BLaER1 (cell line): ENCODE results near the gene COL27A1.
"Not testable (repeated sequence)": the region's sequence is repeated elsewhere in the genome, so short reads cannot be mapped to it uniquely, and the experiment has no call there.

ENCODE experiments used
- H3K27ac ChIP-seq: shearing (Covaris generic); formaldehyde crosslinking; 2 replicates; pipeline ENCODE4 v1.8.1; 2022
- H3K27me3 ChIP-seq: shearing (Covaris generic); formaldehyde crosslinking; 2 replicates; pipeline ENCODE4 v1.8.1; 2022
- H3K36me3 ChIP-seq: shearing (Covaris generic); formaldehyde crosslinking; 2 replicates; pipeline ENCODE4 v1.8.1; 2022
- H3K4me1 ChIP-seq: shearing (Covaris generic); formaldehyde crosslinking; 2 replicates; pipeline ENCODE4 v1.8.1; 2022
- H3K4me2 ChIP-seq: shearing (Covaris generic); formaldehyde crosslinking; 2 replicates; pipeline ENCODE4 v1.8.1; 2022
- H3K4me3 ChIP-seq: shearing (Covaris generic); formaldehyde crosslinking; 2 replicates; pipeline ENCODE4 v1.8.1; 2022
- H3K9ac ChIP-seq: shearing (Covaris generic); formaldehyde crosslinking; 2 replicates; pipeline ENCODE4 v1.8.1; 2022
- H3K9me3 ChIP-seq: shearing (Covaris generic); formaldehyde crosslinking; 2 replicates; pipeline ENCODE4 v1.8.1; 2022
- H4K20me1 ChIP-seq: shearing (Covaris generic); formaldehyde crosslinking; 2 replicates; pipeline ENCODE4 v1.8.1; 2022
- Cebpa-rat ChIP-seq: shearing (Covaris generic); IDR thresholded peaks from 2 replicates; pipeline ENCODE4 v1.8.1; 2022

Gene COL27A1

DNA sequence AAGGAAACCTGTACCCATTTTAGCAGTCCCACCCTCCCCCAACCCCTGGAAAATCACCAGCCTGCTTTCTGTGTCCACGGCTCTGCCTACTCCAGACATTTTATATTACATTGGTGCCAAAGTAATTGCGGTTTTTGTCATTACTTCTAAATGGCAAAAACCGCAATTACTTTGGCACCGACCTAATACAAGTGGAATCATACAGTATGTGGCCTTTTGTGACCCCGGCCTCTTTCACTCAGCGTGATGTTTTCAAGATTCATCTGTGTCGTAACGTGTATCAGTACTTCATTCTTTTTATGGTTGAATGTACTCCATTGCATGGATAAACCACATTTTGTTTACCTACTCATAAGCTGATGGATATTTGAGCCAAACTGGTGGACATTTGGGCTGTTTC is 157.8 kb downstream of the COL27A1 start:
- no peaks in the 10 kb centered on the region for H3K27me3 ChIP-seq
- no peaks in the 10 kb centered on the region for H4K20me1 ChIP-seq
- H3K4me1 ChIP-seq, result peaks cover 18% of the 10 kb centered on the region
- peaks cover 40% of the 10 kb centered on the region for H3K36me3 ChIP-seq
- no peak overlapping the region for H3K4me3 ChIP-seq
- TF ChIP-seq Cebpa-rat, result no peak
- H3K4me2 ChIP-seq, result no peak overlapping the region
- no peak overlapping the region for H3K27ac ChIP-seq
- no peak overlapping the region for H3K9ac ChIP-seq
- no peaks in the 10 kb centered on the region for H3K9me3 ChIP-seq

- Histone ChIP-seq H3K27me3 (no peaks in the 10 kb centered on the region), H3K4me2 (no peak overlapping the region), H3K27ac (no peak overlapping the region), H3K4me1 (peaks cover 18% of the 10 kb centered on the region), H4K20me1 (no peaks in the 10 kb centered on the region), H3K36me3 (peaks cover 28% of the 10 kb centered on the region), H3K4me3 (no peak overlapping the region), H3K9ac (no peak overlapping the region), H3K9me3 (no peaks in the 10 kb centered on the region)
- no peak for TF ChIP-seq Cebpa-rat
These were observed 159.0 kb downstream of the COL27A1 start for GRCh38 chr9:114314256-114314867.

DNA sequence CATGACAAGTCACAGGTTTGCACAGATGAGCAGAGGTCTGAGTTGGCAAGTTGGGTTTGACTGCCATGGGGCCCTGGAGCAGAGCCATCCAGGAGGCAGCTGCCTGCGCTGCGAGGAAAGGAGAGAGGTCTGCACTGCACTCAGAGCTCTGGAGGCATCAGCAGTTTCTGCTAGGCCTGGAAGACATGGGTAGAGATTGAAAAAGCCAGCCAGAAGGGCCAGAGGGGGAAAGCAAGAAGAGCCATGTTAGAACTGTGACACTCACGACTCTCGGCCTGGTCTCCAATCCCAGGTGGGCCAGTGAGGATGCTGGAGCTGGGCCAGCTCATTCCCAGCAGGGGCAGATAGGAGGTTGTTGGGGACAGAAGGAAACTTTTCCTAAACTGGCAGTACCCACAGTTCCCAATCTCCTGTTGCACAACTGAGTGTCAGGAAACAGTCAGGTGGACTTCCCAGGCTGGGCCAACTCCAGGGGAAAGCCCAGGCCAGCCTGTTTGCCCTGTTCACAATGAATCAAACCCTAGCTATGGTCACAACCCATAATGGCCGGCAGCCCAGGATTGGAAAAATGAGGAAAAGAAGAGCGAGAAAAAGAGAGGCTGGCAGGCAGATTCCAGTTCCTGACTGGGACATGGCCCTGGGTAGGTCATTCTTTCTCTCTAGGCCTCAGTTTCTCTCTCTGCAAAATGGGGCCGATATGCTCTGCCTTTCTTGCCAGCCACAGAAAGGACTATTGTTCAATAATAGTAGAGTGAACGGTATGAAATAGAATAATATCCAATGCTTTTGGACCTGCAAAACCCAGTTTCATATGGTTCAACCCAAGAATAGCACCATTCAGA is 159.8 kb downstream of the COL27A1 start:
- Histone ChIP-seq H3K9ac (no peak overlapping the region), H3K36me3 (peaks cover 23% of the 10 kb centered on the region), H3K4me3 (no peak overlapping the region), H4K20me1 (no peaks in the 10 kb centered on the region), H3K9me3 (no peaks in the 10 kb centered on the region), H3K27ac (no peak overlapping the region), H3K27me3 (no peaks in the 10 kb centered on the region), H3K4me1 (peaks cover 18% of the 10 kb centered on the region), H3K4me2 (no peak overlapping the region)
- TF ChIP-seq Cebpa-rat, result no peak

- Histone ChIP-seq H3K9ac (no peak overlapping the region), H3K36me3 (peaks cover 16% of the 10 kb centered on the region), H3K4me2 (no peak overlapping the region), H3K4me1 (peaks cover 18% of the 10 kb centered on the region), H4K20me1 (no peaks in the 10 kb centered on the region), H3K27me3 (no peaks in the 10 kb centered on the region), H3K9me3 (no peaks in the 10 kb centered on the region), H3K4me3 (no peak overlapping the region), H3K27ac (no peak overlapping the region)
- TF ChIP-seq Cebpa-rat, result no peak
These were observed 160.5 kb downstream of the COL27A1 start for GRCh38 chr9:114315723-114316363.

DNA sequence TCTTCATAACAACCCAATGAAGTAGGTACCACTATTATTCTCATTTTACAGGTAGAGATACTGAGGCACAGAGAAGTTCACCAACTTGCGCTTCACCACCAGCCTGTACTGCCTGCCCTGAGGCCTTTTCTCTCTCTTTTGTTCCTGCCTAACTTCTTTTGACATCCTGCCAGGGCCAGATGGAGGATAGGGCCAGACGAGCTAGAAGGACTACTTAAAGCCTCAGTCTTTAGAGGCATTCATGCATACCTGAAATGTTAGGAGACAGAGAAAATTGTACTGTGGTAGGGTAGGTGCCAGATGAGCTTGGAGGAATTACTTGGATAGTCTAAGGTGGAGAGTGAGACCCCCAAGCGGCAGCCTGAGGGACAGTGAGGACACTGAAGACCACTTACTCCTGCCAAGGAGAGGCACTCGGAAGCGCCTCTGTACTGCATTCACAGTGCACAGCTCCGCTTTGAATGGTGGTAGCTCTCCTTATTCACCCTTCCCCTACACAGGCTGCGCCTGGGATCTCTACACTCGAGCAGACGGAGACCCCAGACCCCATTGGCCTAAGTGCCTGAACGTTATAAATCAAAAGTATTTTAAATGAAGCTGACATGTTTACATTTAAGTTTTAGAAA is 161.4 kb downstream of the COL27A1 start:
- Histone ChIP-seq H3K27ac (peak overlapping the region; percentile 28; the same call in 1 of the 2 replicates), H3K27me3 (no peaks in the 10 kb centered on the region), H3K36me3 (peaks cover 8% of the 10 kb centered on the region; the same call in 1 of the 2 replicates), H3K4me1 (peaks cover 18% of the 10 kb centered on the region), H3K9ac (no peak overlapping the region; the same call in 1 of the 2 replicates), H3K4me3 (no peak overlapping the region), H4K20me1 (no peaks in the 10 kb centered on the region), H3K4me2 (peak overlapping the region; percentile 21; the same call in 1 of the 2 replicates), H3K9me3 (no peaks in the 10 kb centered on the region)
- TF ChIP-seq Cebpa-rat, result no peak

DNA sequence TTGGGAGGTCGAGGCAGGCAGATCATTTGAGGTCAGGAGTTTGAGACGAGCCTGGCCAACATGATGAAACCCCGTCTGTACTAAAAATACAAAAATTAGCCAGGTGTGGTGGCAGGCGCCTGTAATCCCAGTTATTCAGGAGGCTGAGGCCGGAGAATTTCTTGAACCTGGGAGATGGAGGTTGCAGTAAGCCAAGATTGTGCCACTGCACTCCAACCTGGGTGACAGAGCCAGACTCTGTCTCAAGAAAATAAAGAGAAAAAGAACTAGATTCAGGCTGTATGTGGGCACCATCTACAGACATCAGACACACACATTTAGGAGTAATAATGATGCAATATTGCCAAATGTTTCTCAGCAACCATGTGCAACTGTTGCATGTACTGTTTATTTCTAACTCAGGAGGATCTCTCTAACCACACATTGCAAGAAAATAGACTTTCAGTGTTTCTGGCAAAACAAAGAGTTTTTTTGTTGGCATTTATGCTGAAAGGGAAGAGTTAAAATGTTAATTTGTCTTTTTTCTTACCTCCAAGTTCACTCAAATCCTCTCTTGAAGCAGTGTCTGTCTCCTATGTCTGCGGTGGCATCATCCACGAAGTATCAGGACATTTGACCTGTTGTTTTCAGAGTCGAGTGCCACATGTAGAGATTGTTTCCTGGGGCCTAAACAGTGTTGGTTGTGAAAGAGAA is 162.5 kb downstream of the COL27A1 start:
- no peak overlapping the region for H3K4me3 ChIP-seq
- H3K27me3 ChIP-seq, result no peaks in the 10 kb centered on the region
- peaks cover 18% of the 10 kb centered on the region for H3K4me1 ChIP-seq
- no peaks in the 10 kb centered on the region for H3K9me3 ChIP-seq
- no peaks in the 10 kb centered on the region for H3K36me3 ChIP-seq
- peak overlapping the region; percentile 26; the same call in 1 of the 2 replicates for H3K4me2 ChIP-seq
- peak overlapping the region; percentile 70 for H3K27ac ChIP-seq
- TF ChIP-seq Cebpa-rat, result peak; percentile 85
- no peak overlapping the region for H3K9ac ChIP-seq
- no peaks in the 10 kb centered on the region for H4K20me1 ChIP-seq

DNA sequence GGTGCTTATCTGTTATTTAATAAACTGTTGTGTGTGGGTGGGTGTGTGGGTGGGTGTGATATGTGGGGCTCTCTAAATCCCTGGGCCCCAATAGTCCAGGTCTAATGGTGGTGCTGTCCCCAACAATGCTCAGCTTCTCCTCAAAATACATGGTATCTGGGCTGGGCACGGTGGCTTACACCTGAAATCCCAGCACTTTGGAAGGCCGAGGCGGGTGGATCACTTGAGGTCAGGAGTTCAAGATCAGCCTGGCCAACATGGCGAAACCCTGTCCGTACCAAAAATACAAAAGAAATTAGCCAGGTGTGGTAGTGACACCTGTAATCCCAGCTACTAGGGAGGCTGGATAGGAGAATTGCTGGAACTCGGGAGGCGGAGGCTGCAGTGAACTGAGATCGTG is 163.1 kb downstream of the COL27A1 start:
- Histone ChIP-seq H3K9me3 (no peaks in the 10 kb centered on the region), H4K20me1 (no peaks in the 10 kb centered on the region), H3K9ac (no peak overlapping the region), H3K36me3 (no peaks in the 10 kb centered on the region), H3K4me2 (no peak overlapping the region; the same call in 1 of the 2 replicates), H3K27ac (peak overlapping the region; percentile 70; the same call in 1 of the 2 replicates), H3K4me3 (no peak overlapping the region), H3K4me1 (peaks cover 18% of the 10 kb centered on the region), H3K27me3 (no peaks in the 10 kb centered on the region)
- TF ChIP-seq Cebpa-rat, result no peak

GRCh38 chr9:114319147-114319546 is 163.8 kb downstream of the COL27A1 start:
- Histone ChIP-seq H4K20me1 (no peaks in the 10 kb centered on the region), H3K9ac (no peak overlapping the region), H3K36me3 (no peaks in the 10 kb centered on the region), H3K27me3 (no peaks in the 10 kb centered on the region), H3K4me3 (no peak overlapping the region), H3K27ac (no peak overlapping the region), H3K4me1 (peaks cover 18% of the 10 kb centered on the region), H3K4me2 (no peak overlapping the region), H3K9me3 (no peaks in the 10 kb centered on the region)
- TF ChIP-seq Cebpa-rat, result no peak

- not testable (repeated sequence) for H3K4me2 ChIP-seq, H3K27ac ChIP-seq, H3K4me3 ChIP-seq, H4K20me1 ChIP-seq, H3K36me3 ChIP-seq, H3K9ac ChIP-seq, H3K27me3 ChIP-seq, H3K9me3 ChIP-seq
- H3K4me1 ChIP-seq, result peaks cover 18% of the 10 kb centered on the region
These were observed 165.4 kb downstream of the COL27A1 start for GRCh38 chr9:114320710-114321109.
